ENCODE data around the gene APOD.

- TF ChIP-seq POLR2A (IDR thresholded peaks at IDR 0.05) (no peak), CTCF (IDR thresholded peaks at IDR 0.05) (no peak)
Measured at GRCh38 chr3:195597848-195598247, 14.1 kb upstream of the APOD start.
